ENCODE measurements around the gene TPM1.

Gene TPM1

GRCh38 chr15:63079947-63080626, 37.5 kb downstream of the TPM1 start:
- Histone ChIP-seq H3K4me3 (ENCODE audit: low read depth in 1 of 2, low read length in 1 of 2) (no peak overlapping the region), H3K4me1 (ENCODE audit: control insufficient read depth in 1 of 2, insufficient read depth in 1 of 2, low read depth in 1 of 2, low read length in 1 of 2) (no peaks in the 10 kb centered on the region), H3K27ac (no peak overlapping the region), H3K36me3 (no peaks in the 10 kb centered on the region), H3K9me3 (no peaks in the 10 kb centered on the region), H3K27me3 (no peaks in the 10 kb centered on the region)
- TF ChIP-seq CTCF (IDR thresholded peaks at IDR 0.05), result no peak

DNA sequence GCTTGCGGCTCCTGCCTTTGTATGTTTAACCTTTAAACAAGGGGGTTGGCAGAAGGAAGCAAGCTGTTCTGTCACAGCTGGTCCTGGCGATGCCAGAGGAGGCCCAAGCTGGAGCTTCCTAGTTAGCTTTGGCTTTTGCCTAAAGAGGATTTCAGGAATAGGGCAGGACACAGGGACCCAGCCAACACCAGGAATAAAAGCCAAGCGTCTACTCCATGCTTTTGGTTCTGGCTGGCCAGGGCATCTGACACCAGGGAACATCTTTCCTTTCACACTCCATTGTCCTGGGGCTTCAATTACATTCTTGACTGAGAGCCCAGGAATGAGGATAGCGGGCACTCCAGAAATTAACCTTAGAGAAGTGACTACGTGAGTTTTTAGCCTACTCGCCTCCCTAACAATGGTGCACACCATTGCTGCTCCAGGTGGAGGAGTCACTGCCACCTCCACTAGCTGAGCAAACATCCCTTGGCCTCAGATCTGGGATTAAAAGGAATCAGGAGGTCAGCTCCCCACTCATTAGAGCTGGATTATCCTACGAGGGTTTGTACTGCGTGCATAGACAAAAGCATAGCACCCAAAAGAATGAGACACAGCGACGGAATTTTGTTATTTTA, 38.2 kb downstream of the TPM1 start:
- Histone ChIP-seq H3K4me1 (ENCODE audit: control insufficient read depth in 1 of 2, insufficient read depth in 1 of 2, low read depth in 1 of 2, low read length in 1 of 2) (no peaks in the 10 kb centered on the region), H3K27ac (no peak overlapping the region), H3K27me3 (no peaks in the 10 kb centered on the region), H3K4me3 (ENCODE audit: low read depth in 1 of 2, low read length in 1 of 2) (no peak overlapping the region), H3K36me3 (no peaks in the 10 kb centered on the region), H3K9me3 (no peaks in the 10 kb centered on the region)
- TF ChIP-seq CTCF (IDR thresholded peaks at IDR 0.05), result no peak

- Histone ChIP-seq H3K27me3 (no peaks in the 10 kb centered on the region), H3K4me1 (ENCODE audit: control insufficient read depth in 1 of 2, insufficient read depth in 1 of 2, low read depth in 1 of 2, low read length in 1 of 2) (no peaks in the 10 kb centered on the region), H3K9me3 (no peaks in the 10 kb centered on the region), H3K4me3 (ENCODE audit: low read depth in 1 of 2, low read length in 1 of 2) (no peak overlapping the region), H3K27ac (no peak overlapping the region), H3K36me3 (no peaks in the 10 kb centered on the region)
- no peak for TF ChIP-seq CTCF (IDR thresholded peaks at IDR 0.05)
Observed at GRCh38 chr15:63082366-63082765, 39.8 kb downstream of the TPM1 start.

GRCh38 chr15:63083044-63083443, 40.5 kb downstream of the TPM1 start:
- Histone ChIP-seq H3K4me1 (ENCODE audit: control insufficient read depth in 1 of 2, insufficient read depth in 1 of 2, low read depth in 1 of 2, low read length in 1 of 2) (no peaks in the 10 kb centered on the region), H3K4me3 (ENCODE audit: low read depth in 1 of 2, low read length in 1 of 2) (no peak overlapping the region), H3K27ac (no peak overlapping the region), H3K9me3 (no peaks in the 10 kb centered on the region), H3K27me3 (no peaks in the 10 kb centered on the region), H3K36me3 (no peaks in the 10 kb centered on the region)
- TF ChIP-seq CTCF (IDR thresholded peaks at IDR 0.05), result no peak

DNA sequence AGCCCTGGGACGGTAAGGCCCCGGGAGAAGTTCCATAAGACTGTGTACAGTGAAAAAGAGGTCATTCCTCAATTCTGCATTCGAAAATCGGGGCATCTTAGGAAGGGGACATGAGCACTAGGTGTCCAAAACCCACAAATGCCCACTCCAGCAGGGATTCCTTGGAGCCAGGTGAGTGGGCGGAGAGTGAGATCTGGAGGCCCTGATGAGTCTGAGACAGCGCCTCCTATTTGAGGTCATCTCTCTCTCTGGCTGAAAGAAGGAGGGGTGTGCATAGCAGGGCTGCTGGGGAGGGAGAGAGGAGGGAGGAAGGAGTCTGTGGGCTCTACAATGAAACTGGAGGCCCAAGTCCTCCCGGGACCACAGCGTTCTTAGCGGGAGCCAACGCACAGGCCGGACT, 41.0 kb downstream of the TPM1 start:
- Histone ChIP-seq H3K9me3 (no peaks in the 10 kb centered on the region), H3K36me3 (no peaks in the 10 kb centered on the region), H3K4me3 (ENCODE audit: low read depth in 1 of 2, low read length in 1 of 2) (no peak overlapping the region), H3K4me1 (ENCODE audit: control insufficient read depth in 1 of 2, insufficient read depth in 1 of 2, low read depth in 1 of 2, low read length in 1 of 2) (no peaks in the 10 kb centered on the region), H3K27me3 (no peaks in the 10 kb centered on the region), H3K27ac (no peak overlapping the region)
- no peak for TF ChIP-seq CTCF (IDR thresholded peaks at IDR 0.05)
